Upper lobe of right lung (tissue), 1 donor: ENCODE data around the gene TMEM60. TPM values are rescaled to one million over a fixed set of nuclear protein-coding genes. Genes with fewer than 3 reads are reported as not detected.

Experiments used
- ATAC-seq: fragments of 200-7000 bp; cut with Tn5 transposase; one replicate; pipeline ENCODE4 v1.9.1; 2020; ENCODE audit warnings: mild to moderate bottlenecking, moderate library complexity
- DNase-seq: peaks from one replicate; pipeline ENCODE4 v3.0.0-alpha.2; 2020
- H3K27ac ChIP-seq: fragments of 200-600 bp; one replicate; pipeline ENCODE4 v1.8.0; 2022
- H3K27me3 ChIP-seq: fragments of 200-600 bp; one replicate; pipeline ENCODE4 v1.8.0; 2022; ENCODE audit warnings: mild to moderate bottlenecking
- H3K36me3 ChIP-seq: fragments of 200-600 bp; one replicate; pipeline ENCODE4 v1.8.0; 2022
- H3K4me1 ChIP-seq: fragments of 200-600 bp; one replicate; pipeline ENCODE4 v1.8.0; 2022
- H3K4me3 ChIP-seq: fragments of 200-600 bp; one replicate; pipeline ENCODE4 v1.8.0; 2022; ENCODE audit warnings: mild to moderate bottlenecking
- H3K9me3 ChIP-seq: fragments of 200-600 bp; one replicate; pipeline ENCODE4 v1.8.0; 2022
- CTCF ChIP-seq: fragments of 200-600 bp; IDR thresholded peaks from one replicate; pipeline ENCODE4 v1.8.0; 2022; ENCODE audit warnings: antibody characterized with exemption
- intact Hi-C: fragments of 100-400 bp; cut with DNase I; formaldehyde crosslinking; loops from one replicate; pipeline ENCODE4 v1.11.0; 2022
- total RNA-seq: library from RNA; stranded (reverse); fragmentation: NEBNext Ultra II Directional; extraction: Animal tissue kit (Norgen Biotek cat#: 25700); gene quantifications from one replicate; pipeline ENCODE4 v1.2.1, GENCODE V29; 2021
- donor health status: DM: no; HTN: yes; CAD: no; lungs with severe emphysema.

Gene TMEM60
- total RNA-seq, 1 donor from 2014 or later = 22.8 TPM

GRCh38 chr7:77811516-77812289 is 13.5 kb upstream of the TMEM60 start:
- Histone ChIP-seq H3K27me3 (no peaks in the 10 kb centered on the region), H3K4me3 (no peak overlapping the region), H3K36me3 (no peaks in the 10 kb centered on the region), H3K9me3 (peaks cover 8% of the 10 kb centered on the region), H3K27ac (no peak overlapping the region), H3K4me1 (no peaks in the 10 kb centered on the region)
- intact Hi-C loops = no loop called here
- no peak for TF ChIP-seq CTCF
- DNase-seq (no peak), ATAC-seq (no peak)

GRCh38 chr7:77808517-77808916 is 10.3 kb upstream of the TMEM60 start:
- DNase-seq = no peak
- Histone ChIP-seq H3K27me3 (no peaks in the 10 kb centered on the region), H3K4me1 (no peaks in the 10 kb centered on the region), H3K27ac (no peak overlapping the region), H3K4me3 (no peak overlapping the region), H3K36me3 (no peaks in the 10 kb centered on the region), H3K9me3 (peaks cover 10% of the 10 kb centered on the region)
- no peak for ATAC-seq
- no peak for TF ChIP-seq CTCF
- intact Hi-C loops = no loop called here

- TF ChIP-seq CTCF = no peak
- DNase-seq (no peak), ATAC-seq (no peak)
- intact Hi-C loops = no loop called here
- Histone ChIP-seq H3K9me3 (peaks cover 10% of the 10 kb centered on the region), H3K4me1 (peaks cover 4% of the 10 kb centered on the region), H3K4me3 (no peak overlapping the region), H3K27me3 (no peaks in the 10 kb centered on the region), H3K36me3 (no peaks in the 10 kb centered on the region), H3K27ac (no peak overlapping the region)
These were observed 8.2 kb upstream of the TMEM60 start for GRCh38 chr7:77806425-77806824.

- intact Hi-C loops = no loop called here
- peaks cover 10% of the 10 kb centered on the region for H3K9me3 ChIP-seq
- peaks cover 10% of the 10 kb centered on the region for H3K4me1 ChIP-seq
- no peak overlapping the region for H3K27ac ChIP-seq
- H3K27me3 ChIP-seq = no peaks in the 10 kb centered on the region
- no peak overlapping the region for H3K4me3 ChIP-seq
- TF ChIP-seq CTCF = no peak
- no peaks in the 10 kb centered on the region for H3K36me3 ChIP-seq
- DNase-seq (no peak), ATAC-seq (no peak)
These were observed 4.5 kb upstream of the TMEM60 start for GRCh38 chr7:77802557-77803405.

GRCh38 chr7:77800730-77801129 is 2.5 kb upstream of the TMEM60 start:
- no peak for TF ChIP-seq CTCF
- Histone ChIP-seq H3K27me3 (no peaks in the 10 kb centered on the region), H3K4me1 (peaks cover 23% of the 10 kb centered on the region), H3K4me3 (no peak overlapping the region), H3K9me3 (no peaks in the 10 kb centered on the region), H3K27ac (no peak overlapping the region), H3K36me3 (no peaks in the 10 kb centered on the region)
- intact Hi-C loops = no loop called here
- no peak for ATAC-seq
- no peak for DNase-seq
